ENCODE measurements around the gene BCL2.
A peak's percentile ranks its signal among the peaks of the same experiment; 100 is the strongest.
"Not testable (repeated sequence)": the region's sequence is repeated elsewhere in the genome, so short reads cannot be mapped to it uniquely, and the experiment has no call there.

BCL2 gene

DNA sequence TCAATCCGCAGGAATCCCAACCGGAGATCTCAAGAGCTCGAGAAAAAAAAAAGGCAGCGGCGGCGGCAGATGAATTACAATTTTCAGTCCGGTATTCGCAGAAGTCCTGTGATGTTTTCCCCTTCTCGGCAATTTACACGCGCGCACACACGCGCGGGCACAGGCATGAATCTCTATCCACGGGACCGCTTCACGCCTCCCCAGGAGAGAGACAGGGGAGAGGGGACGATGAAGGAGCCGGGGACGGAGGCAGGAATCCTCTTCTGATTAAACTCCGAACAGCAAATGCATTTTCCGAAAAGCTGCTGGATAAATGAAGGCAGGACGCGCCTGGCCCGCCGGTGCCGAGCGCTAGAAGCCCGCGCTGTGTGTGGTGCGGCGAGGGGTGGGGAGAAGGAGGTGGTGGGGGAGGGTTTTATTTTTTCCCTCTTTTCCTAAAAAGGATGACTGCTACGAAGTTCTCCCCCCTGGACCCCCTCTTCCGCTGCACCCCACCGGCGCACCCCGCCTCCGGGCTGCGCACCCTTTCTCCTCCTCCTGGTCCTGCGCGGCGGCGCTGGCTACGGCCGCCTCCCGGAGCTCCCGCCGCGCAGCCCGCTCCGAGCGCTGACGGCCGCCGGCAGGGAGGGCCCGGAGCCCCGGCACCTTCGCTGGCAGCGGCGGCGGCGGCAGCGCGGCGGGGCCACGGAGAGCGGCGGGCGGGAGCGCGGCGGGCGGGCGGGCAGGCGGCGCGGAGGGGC, at the start of gene BCL2:
TSS of gene BCL2 (minus strand) at position 387 of the 740 bp plus-strand sequence.
- DNase-seq (ENCODE audit: low read depth in 2 of 2), result peak; percentile 34 to 65

- DNase-seq (ENCODE audit: low read depth in 2 of 2), result no peak
Measured at GRCh38 chr18:63368611-63369010, 49.0 kb upstream of the BCL2 start.

GRCh38 chr18:63367053-63367953, 47.7 kb upstream of the BCL2 start, which contains the start of gene KDSR:
TSS of gene KDSR (minus strand) at chr18:63367206. CDS start at chr18:63367118, 88 bp downstream.
- peak; percentile 49 to 61 for DNase-seq (ENCODE audit: low read depth in 2 of 2)

- DNase-seq (ENCODE audit: low read depth in 2 of 2), result peak; percentile 29 to 38
Measured at GRCh38 chr18:63366213-63367052, 46.9 kb upstream of the BCL2 start.

- no peak for DNase-seq (ENCODE audit: low read depth in 2 of 2)
Measured at GRCh38 chr18:63365876-63366212, 46.3 kb upstream of the BCL2 start.

DNA sequence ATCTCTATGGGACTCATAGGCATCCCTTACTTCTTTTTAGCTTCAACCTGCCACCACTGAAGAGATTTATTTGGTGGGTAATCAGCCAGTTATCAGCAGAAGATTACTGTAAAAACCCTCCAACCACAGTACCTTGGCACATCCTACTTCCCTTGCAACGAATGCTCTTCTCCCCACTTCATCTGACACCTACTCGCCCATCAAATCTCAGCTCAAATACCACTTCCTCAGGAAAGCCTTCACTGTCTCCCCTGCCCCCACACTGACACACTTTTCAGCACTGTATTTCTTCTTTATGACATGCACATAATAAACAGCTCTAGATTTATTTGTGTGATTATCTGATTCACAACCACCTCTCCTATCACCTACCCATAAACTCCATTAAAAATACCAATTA, 44.4 kb upstream of the BCL2 start:
- DNase-seq (ENCODE audit: low read depth in 2 of 2), result no peak

DNA sequence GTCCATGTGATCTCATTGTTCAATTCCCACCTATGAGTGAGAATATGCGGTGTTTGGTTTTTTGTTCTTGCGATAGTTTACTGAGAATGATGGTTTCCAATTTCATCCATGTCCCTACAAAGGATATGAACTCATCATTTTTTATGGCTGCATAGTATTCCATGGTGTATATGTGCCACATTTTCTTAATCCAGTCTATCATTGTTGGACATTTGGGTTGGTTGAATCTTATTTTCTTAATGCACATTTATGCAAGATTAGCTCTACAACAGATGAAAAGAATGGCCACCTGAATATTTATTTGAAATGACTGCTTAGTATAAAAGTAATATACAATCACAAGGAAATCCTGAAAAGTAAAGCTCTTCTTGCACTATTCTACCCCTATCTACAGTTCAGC, 43.9 kb upstream of the BCL2 start:
- not testable (repeated sequence) for DNase-seq (ENCODE audit: low read depth in 2 of 2)

DNA sequence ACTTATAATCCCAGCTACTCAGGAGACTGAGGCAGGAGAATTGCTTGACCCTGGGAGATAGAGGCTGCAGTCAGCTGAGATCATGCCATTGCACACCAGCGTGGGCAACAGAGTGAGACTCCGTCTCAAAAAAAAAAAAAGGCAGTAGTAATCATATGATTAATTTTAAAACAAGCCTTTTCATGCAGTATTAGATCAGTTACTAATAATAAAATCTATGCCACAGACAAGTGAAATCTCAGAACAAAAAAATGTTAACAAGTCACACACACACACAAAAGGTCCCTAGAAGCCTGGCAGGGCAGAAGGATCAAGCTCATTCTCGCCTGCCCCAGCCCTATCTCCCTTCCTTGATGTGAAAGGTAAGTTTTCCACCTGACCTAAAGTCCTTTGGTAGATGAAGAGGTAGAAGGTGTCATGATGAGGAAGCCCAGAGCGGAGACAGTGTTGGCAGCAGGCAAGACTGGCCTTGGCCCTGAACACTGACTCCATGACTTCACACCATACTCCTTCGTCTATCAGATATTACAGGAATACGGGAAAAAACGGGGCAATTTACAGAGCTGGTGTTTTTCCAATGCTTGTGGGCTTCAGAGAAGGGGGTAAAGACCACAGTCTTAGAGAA, 36.8 kb upstream of the BCL2 start:
- DNase-seq (ENCODE audit: low read depth in 2 of 2), result no peak

- DNase-seq (ENCODE audit: low read depth in 2 of 2), result no peak
Measured at GRCh38 chr18:63350230-63350629, 30.7 kb upstream of the BCL2 start.

GRCh38 chr18:63348508-63349136, 29.1 kb upstream of the BCL2 start:
- DNase-seq (ENCODE audit: low read depth in 2 of 2), result no peak

DNA sequence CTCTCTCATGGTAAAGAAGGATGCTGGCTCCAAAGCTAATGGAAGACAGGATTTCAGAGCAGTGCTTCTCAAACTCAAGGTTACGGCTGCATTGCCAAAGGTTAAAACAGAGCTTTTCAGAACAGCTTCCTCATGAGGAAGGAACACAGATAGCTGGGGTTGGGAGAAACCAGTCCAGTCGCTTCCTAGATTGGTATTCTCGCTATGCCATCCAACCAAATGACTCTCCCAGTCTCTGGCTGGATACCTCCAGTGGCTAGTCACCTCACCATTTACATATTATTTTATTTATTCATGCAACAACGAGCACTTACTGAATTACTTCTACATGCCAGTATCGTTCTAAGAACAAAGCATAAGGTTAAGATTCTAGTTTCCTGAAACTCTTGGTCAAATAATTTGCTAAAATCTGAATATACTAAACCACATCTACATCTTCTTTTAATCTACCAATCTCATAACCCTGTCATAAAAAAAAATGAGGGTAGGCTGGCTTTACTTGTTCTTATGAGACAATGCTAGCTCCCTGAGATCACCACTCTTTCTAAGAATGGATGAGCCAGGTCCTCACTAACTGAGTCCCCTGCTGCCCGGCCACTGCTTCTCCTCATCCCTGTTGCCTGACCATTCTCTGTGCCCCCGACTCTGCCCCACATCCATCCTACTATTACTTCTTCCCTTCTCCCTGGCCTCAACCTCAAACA, 27.1 kb upstream of the BCL2 start:
- DNase-seq (ENCODE audit: low read depth in 2 of 2), result no peak

DNA sequence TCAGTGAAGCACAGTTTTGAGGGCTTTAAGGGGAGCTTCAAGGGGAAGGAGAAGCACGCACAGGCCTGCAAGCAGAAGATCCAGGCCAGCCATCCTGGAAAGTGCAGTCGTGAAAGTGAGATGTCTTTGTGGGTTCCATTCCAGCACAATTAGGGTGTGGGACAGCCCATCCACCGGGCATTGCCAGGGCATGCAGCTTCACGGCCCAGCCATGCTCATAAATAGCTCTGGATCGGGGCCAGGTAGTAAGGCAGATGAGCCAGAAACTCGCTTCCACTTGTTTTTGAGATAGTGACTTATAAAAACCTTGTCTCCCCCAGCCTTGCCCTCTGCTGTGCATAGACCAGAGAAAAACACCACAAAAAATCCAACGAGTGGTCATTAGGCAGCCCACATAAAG, 26.5 kb upstream of the BCL2 start:
- DNase-seq (ENCODE audit: low read depth in 2 of 2), result no peak

DNA sequence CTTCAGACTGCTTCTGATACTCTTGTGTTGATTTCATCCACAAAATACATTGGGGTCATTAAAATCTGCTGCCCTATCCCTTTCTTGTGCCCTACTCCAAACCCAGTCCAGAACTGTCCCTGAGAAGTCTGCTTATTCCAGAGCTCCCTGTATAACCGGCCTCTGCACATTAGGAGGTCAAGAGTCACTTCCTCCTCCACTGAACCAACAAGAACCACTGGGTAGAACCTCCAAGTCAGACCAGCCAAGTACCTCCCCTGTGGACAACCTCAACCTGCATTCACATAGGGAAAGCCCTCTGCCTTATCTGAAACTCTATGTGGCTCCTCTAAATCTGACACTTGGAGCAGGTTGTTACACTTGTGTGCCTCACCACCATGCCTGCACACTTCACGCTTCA, 25.3 kb upstream of the BCL2 start:
- DNase-seq (ENCODE audit: low read depth in 2 of 2), result no peak

DNA sequence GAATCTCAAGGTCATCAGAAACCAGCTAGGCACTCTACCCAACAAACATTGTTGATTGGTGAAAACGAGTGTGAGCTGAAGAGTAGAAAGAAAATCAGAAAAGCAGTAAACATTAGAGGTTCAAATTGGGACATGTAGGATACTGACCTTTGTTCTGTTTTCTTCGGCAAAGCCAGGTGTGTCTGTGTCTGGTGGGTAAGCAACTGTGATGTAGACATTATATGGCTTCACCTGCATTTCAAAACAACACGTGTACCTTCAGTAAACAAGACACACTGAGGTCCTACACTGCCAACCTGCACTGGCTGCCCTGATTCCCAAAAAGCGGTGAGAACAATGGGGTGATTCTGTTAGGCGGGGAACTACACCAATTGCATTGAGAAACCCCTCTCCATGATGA, 24.7 kb upstream of the BCL2 start:
- DNase-seq (ENCODE audit: low read depth in 2 of 2), result no peak

GRCh38 chr18:63342206-63342605, 22.6 kb upstream of the BCL2 start:
- no peak for DNase-seq (ENCODE audit: low read depth in 2 of 2)

DNA sequence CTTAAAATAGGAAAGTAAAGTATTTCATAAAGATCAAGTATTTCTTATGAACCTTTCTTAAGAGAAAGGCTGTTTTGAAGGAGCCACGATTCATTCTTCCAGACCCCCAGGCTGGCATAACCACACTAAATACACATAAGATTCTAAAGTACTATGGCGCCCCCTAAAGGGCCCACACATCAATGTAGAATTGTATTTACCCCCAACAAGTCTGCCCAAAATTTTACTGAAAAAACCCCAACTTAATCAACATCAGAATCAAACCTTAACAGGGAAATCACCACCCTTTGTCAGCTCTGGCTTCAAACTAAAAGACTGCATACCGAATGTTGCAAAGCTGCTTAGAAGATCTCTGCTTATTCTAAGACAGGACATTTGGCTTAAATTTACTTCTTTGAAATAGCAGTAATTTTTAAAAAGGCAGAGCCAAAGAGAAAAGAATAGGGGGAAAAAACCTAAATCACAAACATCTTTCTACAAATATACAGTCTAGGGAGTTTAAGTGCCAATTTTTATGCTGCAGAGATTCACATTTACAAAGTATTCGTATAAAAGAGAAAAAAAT, 20.4 kb upstream of the BCL2 start:
- peak in 1 of 2 donors; percentile 22 for DNase-seq (ENCODE audit: low read depth in 2 of 2)

- DNase-seq (ENCODE audit: low read depth in 2 of 2), result no peak
Measured at GRCh38 chr18:63336366-63337099, 17.0 kb upstream of the BCL2 start.

DNA sequence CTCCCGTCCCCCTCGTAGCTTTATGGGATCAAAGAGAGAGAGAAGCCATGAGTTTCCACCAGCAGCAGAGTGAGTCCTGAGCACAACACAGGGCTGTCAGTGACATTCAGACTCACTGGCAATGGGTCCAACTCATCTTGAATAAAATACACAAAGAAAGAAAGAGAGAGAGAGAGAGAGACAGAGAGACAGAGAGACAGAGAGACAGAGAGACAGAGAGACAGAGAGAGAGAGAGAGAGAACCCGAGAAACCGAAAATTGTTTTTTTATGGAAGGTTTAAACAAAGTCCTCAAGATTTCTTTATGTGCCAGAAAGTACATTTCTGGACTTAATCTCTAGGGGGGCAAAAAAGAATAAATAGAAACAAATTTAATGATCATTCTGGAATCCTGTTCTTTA, 11.5 kb upstream of the BCL2 start:
- no peak for DNase-seq (ENCODE audit: low read depth in 2 of 2)

DNA sequence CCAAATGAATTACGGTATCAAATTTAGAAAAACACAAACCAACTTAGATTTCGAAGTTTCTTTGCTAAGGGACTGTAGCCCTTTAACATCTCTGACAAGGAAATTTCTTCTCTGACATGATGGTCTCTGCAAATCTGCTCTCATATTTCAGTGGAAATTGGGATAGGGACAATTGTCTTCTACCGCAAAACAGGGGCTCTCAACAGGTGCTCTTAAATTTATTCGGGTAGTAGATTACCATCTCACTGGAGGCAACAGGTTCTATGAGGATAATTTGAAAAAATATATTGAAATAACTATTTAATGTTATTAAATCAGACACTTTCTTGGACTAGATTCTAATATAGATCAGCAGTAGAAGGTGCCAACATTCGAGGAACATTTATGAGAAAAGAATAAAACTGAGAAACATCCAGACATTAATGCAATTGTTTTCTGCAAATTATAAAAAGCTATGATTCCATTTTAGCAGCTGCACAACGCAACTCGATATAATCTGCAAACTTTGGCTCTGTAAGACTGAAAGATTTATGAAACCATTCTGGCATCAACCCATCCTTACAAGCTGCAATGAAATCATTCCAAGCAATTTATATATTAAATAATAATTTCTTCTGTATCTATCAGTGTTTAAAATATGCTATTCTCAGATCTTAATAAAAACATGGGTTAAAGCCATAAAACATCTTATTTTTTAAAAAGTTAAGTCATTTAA, 10.0 kb upstream of the BCL2 start:
- DNase-seq (ENCODE audit: low read depth in 2 of 2), result no peak
